Spleen (tissue), 11 donors: ENCODE results near the gene IARS2. TPM values are rescaled to one million over a fixed set of nuclear protein-coding genes. Genes with fewer than 3 reads are reported as not detected.

Experiments
- DNase-seq: peaks from one replicate; pipeline ENCODE4 v3.0.0-alpha.2; 2020
- H3K27ac ChIP-seq, 8 donors: fragments of 200-600 bp; sonication (generic) in 7 of 8; 1 replicate in 4 of 8; 2 replicates in 4 of 8; pipeline versions ENCODE4 v1.5.0 to v1.8.0; 2016 to 2021; ENCODE audit warnings: inconsistent platforms in 4 of 8, mild to moderate bottlenecking in 4 of 8, moderate library complexity in 1 of 8
- H3K27me3 ChIP-seq, 7 donors: fragments of 200-600 bp; sonication (generic) in 6 of 7; replicated peaks in 1 of 7; 1 replicate in 4 of 7; 2 replicates in 3 of 7; pipeline versions ENCODE4 v1.5.0 to v1.8.0; 2016 to 2021; ENCODE audit warnings: inconsistent platforms in 3 of 7, mild to moderate bottlenecking in 1 of 7
- H3K36me3 ChIP-seq, 6 donors: fragments of 200-600 bp; sonication (generic) in 5 of 6; 1 replicate in 4 of 6; 2 replicates in 2 of 6; pipeline versions ENCODE4 v1.5.0 to v1.8.0; 2016 to 2021; ENCODE audit warnings: inconsistent platforms in 2 of 6
- H3K4me1 ChIP-seq, 6 donors: fragments of 200-600 bp; sonication (generic) in 5 of 6; 1 replicate in 3 of 6; 2 replicates in 3 of 6; pipeline versions ENCODE4 v1.5.0 to v1.8.0; 2016 to 2021; ENCODE audit warnings: inconsistent platforms in 3 of 6
- H3K4me3 ChIP-seq, 8 donors: fragments of 200-600 bp; sonication (generic) in 7 of 8; 1 replicate in 4 of 8; 2 replicates in 4 of 8; pipeline versions ENCODE4 v1.5.0 to v1.8.0; 2016 to 2021; ENCODE audit warnings: inconsistent platforms in 4 of 8, mild to moderate bottlenecking in 4 of 8, moderate library complexity in 2 of 8
- H3K9me3 ChIP-seq, 8 donors: fragments of 200-600 bp; sonication (generic) in 7 of 8; 1 replicate in 4 of 8; 2 replicates in 4 of 8; pipeline versions ENCODE4 v1.5.0 to v1.8.0; 2016 to 2021; ENCODE audit warnings: inconsistent platforms in 4 of 8
- CTCF ChIP-seq, 11 experiments: fragments of 200-600 bp in 7 of 11; fragments of 450-650 bp in 4 of 11; sonication (generic) in 4 of 11; IDR thresholded peaks in 8 of 11; conservative IDR thresholded peaks in 3 of 11; 1 replicate in 7 of 11; 2 replicates in 4 of 11; pipeline versions ENCODE4 v1.4.0 to v1.8.0; 2016 to 2021; ENCODE audit warnings: antibody characterized with exemption in 11 of 11, inconsistent platforms in 4 of 11, mild to moderate bottlenecking in 1 of 11
- POLR2A ChIP-seq, 3 donors: fragments of 450-650 bp; IDR thresholded peaks; one replicate each; pipeline ENCODE4 v1.5.1; 2017; ENCODE audit warnings: antibody characterized with exemption in 3 of 3, mild to moderate bottlenecking in 1 of 3
- POLR2AphosphoS5 ChIP-seq, 3 donors: sonication (generic); formaldehyde crosslinking; IDR thresholded peaks; one replicate each; pipeline ENCODE4 v1.5.1; 2017; ENCODE audit warnings: antibody characterized with exemption in 3 of 3
- WGBS, 5 donors: extraction: QIAGEN DNeasy Blood & Tissue Kit in 3 of 5; methylation state at CpG; one replicate each; pipeline versions ENCODE4 v1.1.5 to v1.1.7; 2013 to 2018; 5-methylcytosine and 5-hydroxymethylcytosine counted together
- intact Hi-C: fragments of 100-400 bp; cut with DNase I; formaldehyde crosslinking; loops from one replicate; pipeline ENCODE4 v1.15.0; 2023; ENCODE audit warnings: low total_unique reads
- polyA plus RNA-seq, 3 donors: library from polyadenylated mRNA; stranded (reverse); fragments of 200-250 nt; gene quantifications; one replicate each; pipeline ENCODE4 v1.2.1, GENCODE V29; 2013
- total RNA-seq, 7 donors: library from RNA; depleted of rRNA in 3 of 7; stranded (reverse); fragments of >200 nt in 3 of 7; fragmentation: NEBNext Ultra II Directional in 4 of 7; extraction: Animal tissue kit (Norgen Biotek cat#: 25700) in 4 of 7; gene quantifications; one replicate each; pipeline versions ENCODE4 v1.1.0 to v1.2.1, GENCODE V29; 2016 to 2021
- donor health status: healthy with polysubstance abuse.
- donor health status: DM: no; HTN: no; CAD: no; lungs with moderate emphysema.
- donor health status: DM: no; HTN: no; CAD: no.
- donor health status: Bipolar disorder and iron deficiency.
- donor health status: healthy.
- donor health status: DM: no; HTN: no; CAD: no.
- donor health status: DM: yes; HTN: yes; CAD: no.

IARS2 gene
- total and polyA plus RNA-seq, 10 donors, result 16.0 to 52.8 (median 41.0) TPM

- Histone ChIP-seq H3K27ac (no peak overlapping the region), H3K9me3 (no peaks in the 10 kb centered on the region), H3K36me3 (peaks cover 0 to 99% (median 55%) of the 10 kb centered on the region in 6 donors), H3K4me3 (no peak overlapping the region), H3K27me3 (no peaks in the 10 kb centered on the region), H3K4me1 (no peaks in the 10 kb centered on the region)
- intact Hi-C loops, result no loop called here
- WGBS, 5 donors, result 90 to 98% (median 94%) methylated on average over 1 of the region's 1 CpG
- DNase-seq, result no peak
- TF ChIP-seq POLR2AphosphoS5 (IDR thresholded peaks at IDR 0.05), result no peak
- no peak for TF ChIP-seq CTCF (IDR thresholded peaks at IDR 0.05 in 8 of 11, conservative IDR thresholded peaks at IDR 0.05 in 3 of 11)
- no peak for TF ChIP-seq POLR2A (IDR thresholded peaks at IDR 0.05)
Observed at GRCh38 chr1:220184506-220184905, 90.6 kb downstream of the IARS2 start.

- no peaks in the 10 kb centered on the region for H3K27me3 ChIP-seq
- intact Hi-C loops, result no loop called here
- H3K36me3 ChIP-seq, result peaks cover 2 to 100% (median 50%) of the 10 kb centered on the region in 6 donors
- no peak for TF ChIP-seq POLR2A (IDR thresholded peaks at IDR 0.05)
- TF ChIP-seq POLR2AphosphoS5 (IDR thresholded peaks at IDR 0.05), result no peak
- TF ChIP-seq CTCF (IDR thresholded peaks at IDR 0.05 in 8 of 11, conservative IDR thresholded peaks at IDR 0.05 in 3 of 11), result no peak
- H3K27ac ChIP-seq, result no peak overlapping the region
- DNase-seq, result no peak
- no peak overlapping the region for H3K4me3 ChIP-seq
- WGBS, 5 donors, result 83 to 89% (median 87%) methylated on average over 2 of the region's 2 CpGs
- no peaks in the 10 kb centered on the region for H3K4me1 ChIP-seq
- no peaks in the 10 kb centered on the region for H3K9me3 ChIP-seq
Observed at GRCh38 chr1:220186752-220187151, 92.8 kb downstream of the IARS2 start.

GRCh38 chr1:220188538-220188937 lies 94.6 kb downstream of the IARS2 start:
- peaks cover 2 to 100% (median 56%) of the 10 kb centered on the region in 6 donors for H3K36me3 ChIP-seq
- no peak overlapping the region for H3K27ac ChIP-seq
- H3K9me3 ChIP-seq, result no peaks in the 10 kb centered on the region
- no peaks in the 10 kb centered on the region for H3K4me1 ChIP-seq
- no peak for DNase-seq
- WGBS, 5 donors, result 92 to 97% (median 96%) methylated on average over 2 of the region's 2 CpGs
- TF ChIP-seq POLR2A (IDR thresholded peaks at IDR 0.05) (no peak), CTCF (IDR thresholded peaks at IDR 0.05 in 8 of 11, conservative IDR thresholded peaks at IDR 0.05 in 3 of 11) (no peak), POLR2AphosphoS5 (IDR thresholded peaks at IDR 0.05) (no peak)
- no peaks in the 10 kb centered on the region for H3K27me3 ChIP-seq
- no peak overlapping the region for H3K4me3 ChIP-seq
- intact Hi-C loops, result no loop called here

- Histone ChIP-seq H3K9me3 (no peaks in the 10 kb centered on the region), H3K4me1 (no peaks in the 10 kb centered on the region), H3K27ac (no peak overlapping the region), H3K27me3 (no peaks in the 10 kb centered on the region), H3K36me3 (peaks cover 8 to 100% (median 63%) of the 10 kb centered on the region in 6 donors), H3K4me3 (no peak overlapping the region)
- 96 to 100% (median 97%) methylated on average over 1 of the region's 1 CpG for WGBS, 5 donors
- intact Hi-C loops, result no loop called here
- no peak for TF ChIP-seq POLR2AphosphoS5 (IDR thresholded peaks at IDR 0.05)
- peak in 7 of 11 experiments; percentile 17 to 30 (median 22) for TF ChIP-seq CTCF (IDR thresholded peaks at IDR 0.05 in 8 of 11, conservative IDR thresholded peaks at IDR 0.05 in 3 of 11)
- no peak for DNase-seq
Observed at GRCh38 chr1:220189750-220190347, 95.9 kb downstream of the IARS2 start.
